ENCODE data around the gene LEMD1.
A peak's percentile ranks its signal among the peaks of the same experiment; 100 is the strongest.
"Not testable (repeated sequence)": the region's sequence is repeated elsewhere in the genome, so short reads cannot be mapped to it uniquely, and the experiment has no call there.

Gene LEMD1

GRCh38 chr1:205424901-205425600, 3.2 kb upstream of the LEMD1 start:
- DNase-seq = no peak

GRCh38 chr1:205423814-205424399, 2.1 kb upstream of the LEMD1 start:
- no peak for DNase-seq

- DNase-seq = no peak
Observed at GRCh38 chr1:205422993-205423642, 1.3 kb upstream of the LEMD1 start.

- no peak for DNase-seq
Observed at GRCh38 chr1:205420938-205421337, 918 bp downstream of the LEMD1 start.

- DNase-seq = no peak
Observed at GRCh38 chr1:205417870-205418635, 3.8 kb downstream of the LEMD1 start.

- no peak for DNase-seq
Observed at GRCh38 chr1:205416322-205416721, 5.5 kb downstream of the LEMD1 start.

GRCh38 chr1:205410581-205411298, 11.1 kb downstream of the LEMD1 start:
- DNase-seq = no peak

- no peak for DNase-seq
Observed at GRCh38 chr1:205407970-205408369, 13.9 kb downstream of the LEMD1 start.

DNA sequence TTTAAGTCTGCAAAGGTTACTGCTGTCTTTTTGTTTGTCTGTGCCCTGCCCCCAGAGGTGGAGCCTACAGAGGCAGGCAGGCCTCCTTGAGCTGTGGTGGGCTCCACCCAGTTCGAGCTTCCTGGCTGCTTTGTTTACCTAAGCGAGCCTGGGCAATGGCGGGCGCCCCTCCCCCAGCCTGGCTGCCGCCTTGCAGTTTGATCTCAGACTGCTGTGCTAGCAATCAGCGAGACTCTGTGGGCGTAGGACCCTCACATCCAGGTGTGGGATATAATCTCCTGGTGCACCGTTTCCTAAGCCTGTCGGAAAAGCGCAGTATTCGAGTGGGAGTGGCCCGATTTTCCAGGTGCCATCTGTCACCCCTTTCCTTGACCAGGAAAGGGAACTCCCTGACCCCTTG, 15.6 kb downstream of the LEMD1 start:
- not testable (repeated sequence) for DNase-seq

DNA sequence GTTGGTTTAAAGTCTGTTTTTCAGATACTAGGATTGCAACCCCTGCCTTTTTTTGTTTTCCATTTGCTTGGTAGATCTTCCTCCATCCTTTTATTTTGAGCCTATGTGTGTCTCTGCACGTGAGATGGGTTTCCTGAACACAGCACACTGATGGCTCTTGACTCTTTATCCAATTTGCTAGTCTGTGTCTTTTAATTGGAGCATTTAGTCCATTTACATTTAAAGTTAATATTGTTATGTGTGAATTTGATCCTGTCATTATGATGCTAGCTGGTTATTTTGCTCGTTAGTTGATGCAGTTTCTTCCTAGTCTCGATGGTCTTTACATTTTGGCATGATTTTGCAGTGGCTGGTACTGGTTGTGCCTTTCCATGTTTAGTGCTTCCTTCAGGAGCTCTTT, 17.4 kb downstream of the LEMD1 start:
- not testable (repeated sequence) for DNase-seq

DNA sequence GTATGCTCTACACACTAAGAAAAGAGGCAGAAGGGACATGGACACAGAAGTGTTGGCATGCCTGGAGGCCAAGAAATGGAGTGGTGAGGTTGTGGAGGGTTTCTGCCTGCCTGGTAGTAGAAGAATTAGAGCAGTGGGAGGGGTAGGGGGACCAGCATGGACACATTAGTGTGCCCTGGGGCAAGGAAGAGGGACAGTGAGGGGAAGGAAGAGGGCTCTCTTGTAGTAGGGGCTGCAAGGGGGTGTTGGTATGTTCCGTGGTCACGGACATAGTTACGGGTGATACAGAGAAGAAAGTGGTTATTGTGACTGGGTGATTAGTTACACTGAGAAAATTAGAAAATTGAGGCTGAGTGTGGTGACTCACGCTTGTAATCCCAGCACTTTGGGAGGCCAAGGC, 23.3 kb downstream of the LEMD1 start:
- no peak for DNase-seq

DNA sequence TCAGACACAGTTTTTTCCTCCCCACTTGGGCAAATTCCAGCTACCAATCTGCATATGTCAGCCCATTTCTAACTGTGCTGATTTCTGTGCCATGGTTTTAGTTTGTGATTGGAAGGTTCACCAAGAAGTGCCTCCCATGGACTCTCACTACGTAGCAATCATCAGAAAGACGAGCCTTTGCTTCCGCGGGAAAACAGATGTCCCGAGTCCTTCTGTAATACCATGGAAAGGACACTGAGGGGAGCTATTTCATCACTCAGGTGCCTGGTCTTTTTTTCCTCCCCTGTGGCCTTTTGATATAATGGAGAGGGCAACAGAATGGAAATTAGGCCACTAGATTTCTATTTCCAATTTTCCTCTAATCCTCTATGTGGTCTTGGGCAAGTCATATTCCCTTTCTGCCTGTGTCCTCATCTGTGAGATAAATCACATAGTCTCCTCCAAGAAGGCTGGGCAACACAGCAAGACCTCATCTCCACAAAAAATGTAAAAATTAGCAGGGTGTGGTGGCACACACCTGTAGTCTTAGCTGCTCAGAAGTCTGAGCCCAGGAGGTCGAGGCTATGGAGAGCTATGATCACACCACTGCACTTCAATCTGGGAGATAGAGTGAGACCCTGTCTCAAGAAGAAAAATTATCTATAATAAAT, 24.8 kb downstream of the LEMD1 start:
- peak; percentile 41 for DNase-seq

DNA sequence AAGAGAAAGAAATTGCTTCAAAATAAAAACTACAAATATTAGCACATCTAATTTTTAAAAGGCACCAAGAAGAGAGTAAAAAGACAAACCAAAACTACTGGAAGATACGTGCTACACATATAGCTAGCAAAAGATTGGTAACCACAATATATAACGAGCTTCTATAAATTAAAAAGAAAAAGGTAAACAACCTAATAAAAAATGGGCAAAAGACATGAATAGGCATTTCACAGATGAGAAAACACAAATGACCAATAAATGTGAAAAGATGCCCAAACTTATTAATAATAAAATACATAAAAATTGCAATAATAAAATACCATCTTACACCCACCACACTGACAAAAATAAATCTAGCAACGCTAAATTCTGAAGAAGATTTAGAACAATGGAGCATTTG, 26.2 kb downstream of the LEMD1 start:
- DNase-seq = no peak

DNA sequence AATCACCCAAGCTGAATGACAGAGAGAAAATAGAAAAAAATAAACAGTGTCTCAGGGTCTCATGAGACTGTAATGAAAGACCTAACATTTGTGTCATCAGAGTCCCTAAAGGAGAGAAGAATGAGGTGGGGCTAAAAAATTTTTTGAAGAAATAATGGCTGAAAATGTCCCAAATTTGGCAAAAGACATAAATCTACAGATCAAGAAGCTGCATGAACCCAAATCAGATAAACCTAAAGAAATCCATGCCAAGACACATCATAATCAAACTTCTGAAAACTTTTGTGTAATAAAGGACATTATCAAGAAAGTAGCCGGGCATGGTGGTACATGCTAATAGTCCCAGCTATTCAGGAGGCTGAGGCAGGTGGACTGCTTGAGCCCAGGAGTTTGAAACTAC, 29.2 kb downstream of the LEMD1 start:
- DNase-seq = no peak

DNA sequence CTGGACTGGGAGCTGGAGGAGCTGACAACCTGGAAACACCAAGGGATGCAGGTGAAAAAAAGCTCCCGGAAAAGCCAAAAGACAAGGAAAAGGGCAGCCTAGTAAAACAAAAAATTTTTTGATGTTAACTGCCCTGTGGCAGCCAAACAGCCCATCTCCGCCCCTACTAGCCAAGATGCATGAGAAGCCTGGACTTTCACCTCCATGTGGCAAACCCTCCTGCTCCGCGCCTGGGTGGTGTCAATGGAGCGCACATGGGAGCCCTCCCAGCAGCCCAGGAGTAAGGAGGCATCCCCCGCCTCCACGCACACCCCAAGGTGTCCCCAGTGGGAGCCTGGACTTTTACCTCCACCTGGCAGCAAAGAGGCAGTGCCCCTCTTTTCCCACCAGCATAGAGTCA, 30.5 kb downstream of the LEMD1 start:
- no peak for DNase-seq

DNA sequence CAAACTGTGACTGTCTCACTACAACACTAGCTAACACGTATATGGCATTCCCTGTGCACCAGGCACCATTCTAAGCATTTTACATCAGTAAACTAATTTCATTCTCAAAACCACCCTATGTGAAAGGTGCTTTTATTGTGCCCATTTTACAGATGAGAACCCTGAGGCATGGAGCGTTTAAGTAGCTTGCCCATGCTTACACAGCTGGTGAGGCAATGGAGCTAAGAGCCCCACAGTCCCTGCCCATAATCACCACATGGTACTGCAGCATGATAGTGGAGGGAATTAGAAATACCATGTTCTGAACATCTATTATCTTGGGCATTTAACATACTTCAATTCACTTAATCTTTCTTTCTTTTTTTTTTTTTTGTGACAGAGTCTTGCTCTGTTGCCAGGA, 34.0 kb downstream of the LEMD1 start:
- DNase-seq = no peak

- not testable (repeated sequence) for DNase-seq
Observed at GRCh38 chr1:205382990-205383389, 38.9 kb downstream of the LEMD1 start.

- DNase-seq = no peak
Observed at GRCh38 chr1:205382561-205382960, 39.3 kb downstream of the LEMD1 start.

DNA sequence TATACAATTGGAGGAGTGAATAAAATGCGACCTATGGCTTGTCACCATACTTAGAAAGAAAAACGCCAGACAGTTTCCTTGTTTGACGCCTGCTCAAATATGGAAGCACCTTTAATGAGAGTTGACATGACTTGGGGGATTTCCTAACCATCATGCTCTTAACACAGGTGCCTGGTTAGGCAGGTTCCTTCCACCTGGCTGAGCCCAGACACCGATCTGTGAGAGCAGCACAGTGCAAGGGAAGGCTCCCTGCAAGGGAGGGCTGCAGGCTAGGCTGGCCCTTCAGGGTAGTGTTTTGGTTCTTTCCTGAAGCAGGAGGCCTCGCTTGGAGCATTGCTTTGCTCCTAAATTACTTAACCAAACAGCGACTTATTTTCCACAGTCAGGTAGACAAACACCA, 40.6 kb downstream of the LEMD1 start:
- DNase-seq = no peak

- DNase-seq = no peak
Observed at GRCh38 chr1:205380882-205381281, 41.0 kb downstream of the LEMD1 start.

- DNase-seq = no peak
Observed at GRCh38 chr1:205379056-205379455, 42.8 kb downstream of the LEMD1 start.

DNA sequence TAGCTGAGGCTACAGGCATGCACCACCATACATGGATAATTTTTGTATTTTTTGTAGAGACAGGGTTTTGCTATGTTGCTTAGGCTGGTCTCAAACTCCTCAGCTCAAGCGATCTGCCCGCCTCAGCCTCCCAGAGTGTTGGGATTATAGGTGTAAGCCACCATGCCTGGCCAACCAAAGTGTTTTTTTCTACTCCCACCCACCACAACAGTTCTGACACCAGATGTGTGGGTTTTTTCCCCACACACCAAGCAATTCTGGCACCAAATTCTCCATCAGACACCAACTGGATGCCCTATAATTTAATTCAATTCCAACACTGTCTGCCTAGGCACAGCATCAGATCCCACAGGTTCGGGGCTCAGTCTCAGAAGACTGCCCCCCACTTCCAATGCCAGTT, 44.5 kb downstream of the LEMD1 start:
- DNase-seq = no peak

All from NCI-H446 treated with DMSO at 0.1 percent for 48 hours (cell line).